HCT116 (cell line): Measurements from ENCODE around the gene SELENON. TPM values are rescaled to one million over a fixed set of nuclear protein-coding genes. Genes with fewer than 3 reads are reported as not detected.

Experiments used
- ATAC-seq: fragments of 200-7000 bp; cut with Tn5 transposase; 2 replicates; pipeline ENCODE4 v1.9.1; 2020; ENCODE audit warnings: mild to moderate bottlenecking, moderate library complexity
- BruUV-seq: library from RNA; stranded (reverse); fragments of 400-500 nt; replicated peaks from 2 replicates; lab custom pipeline; 2021; lab: Mats Ljungman, UMichigan
- CTCF ChIA-PET: fragments of 300-600 bp; sonication (Branson Sonifier 250); formaldehyde crosslinking; loops from one replicate; lab custom pipeline; 2021; ENCODE audit warnings: antibody characterized with exemption; lab: Charles Lee
- POLR2A ChIA-PET: fragments of 300-600, 350-600 bp; sonication (Branson Sonifier 250); formaldehyde crosslinking; loops from one replicate; lab custom pipeline; 2021; ENCODE audit warnings: antibody characterized with exemption; lab: Charles Lee
- RAD21 ChIA-PET, 2 experiments: fragments of 300-600 bp; sonication (Branson Sonifier 250); formaldehyde crosslinking; loops; one replicate each; lab custom pipeline; 2023; ENCODE audit warnings: low total read pairs in 2 of 2; ENCODE audit not compliant: uncharacterized antibody in 2 of 2, unreplicated experiment in 2 of 2, low non-redundant PET in 1 of 2; lab: Charles Lee
- DNase-seq: peaks from one replicate; pipeline ENCODE4 v3.0.0-alpha.2; 2010; ENCODE audit warnings: low read depth, low spot score
- H2AFZ ChIP-seq: fragments of 200-600 bp; shearing (Covaris generic), sonication (generic); 2 replicates; pipeline ENCODE4 v1.6.1; 2017; ENCODE audit warnings: low read depth, mixed run types, mixed read lengths, antibody characterized with exemption, low read length; ENCODE audit not compliant: poor library complexity, severe bottlenecking
- H3K27ac ChIP-seq: 2 replicates; pipeline ENCODE4 v1.5.1; 2012; ENCODE audit warnings: low read depth, low read length
- H3K27me3 ChIP-seq: fragments of 200-600 bp; sonication (generic); 2 replicates; pipeline ENCODE4 v1.6.1; 2016; ENCODE audit warnings: mixed run types, low read length, mixed read lengths; ENCODE audit not compliant: insufficient read depth
- H3K36me3 ChIP-seq, 2 experiments: fragments of 200-500 bp in 1 of 2; fragments of 200-600 bp in 1 of 2; sonication (Bioruptor generic) in 1 of 2; sonication (generic) in 1 of 2; 2 replicates each; pipeline versions ENCODE4 v1.5.1 to v1.6.1; 2014 to 2016; ENCODE audit warnings: low read length in 2 of 2, inconsistent platforms in 1 of 2, mixed read lengths in 1 of 2, mixed run types in 1 of 2; ENCODE audit not compliant: insufficient read depth in 2 of 2, control insufficient read depth in 1 of 2
- H3K4me1 ChIP-seq, 2 experiments: fragments of 200-600 bp in 1 of 2; sonication (generic) in 1 of 2; 2 replicates each; pipeline versions ENCODE4 v1.5.1 to v1.6.1; 2012 to 2017; ENCODE audit warnings: low read length in 2 of 2, inconsistent platforms in 1 of 2, mild to moderate bottlenecking in 1 of 2, mixed read lengths in 1 of 2, mixed run types in 1 of 2, moderate library complexity in 1 of 2; ENCODE audit not compliant: insufficient read depth in 2 of 2, control insufficient read depth in 1 of 2
- H3K4me2 ChIP-seq: fragments of 200-600 bp; sonication (generic); 2 replicates; pipeline ENCODE4 v1.6.1; 2017; ENCODE audit warnings: mixed run types, low read length, mixed read lengths
- H3K4me3 ChIP-seq, 2 experiments: fragments of 200-600 bp in 1 of 2; sonication (generic) in 1 of 2; replicated peaks in 1 of 2; 2 replicates each; pipeline ENCODE4 v1.5.1; 2011 to 2016; ENCODE audit warnings: low read length in 2 of 2, control low read depth in 1 of 2, low read depth in 1 of 2, mild to moderate bottlenecking in 1 of 2, mixed read lengths in 1 of 2, mixed run types in 1 of 2
- H3K79me2 ChIP-seq: fragments of 200-600 bp; sonication (generic); 2 replicates; pipeline ENCODE4 v1.6.1; 2017; ENCODE audit warnings: mild to moderate bottlenecking, mixed run types, low read length, moderate library complexity, mixed read lengths; ENCODE audit not compliant: insufficient read depth
- H3K9ac ChIP-seq: fragments of 200-600 bp; sonication (generic); 2 replicates; pipeline ENCODE4 v1.6.1; 2016; ENCODE audit warnings: low read length, mixed read lengths
- H3K9me2 ChIP-seq: fragments of 200-600 bp; sonication (generic), shearing (Covaris generic); 2 replicates; pipeline ENCODE4 v1.6.1; 2017; ENCODE audit warnings: mixed run types, mild to moderate bottlenecking, moderate library complexity; ENCODE audit not compliant: insufficient read depth
- H3K9me3 ChIP-seq, 2 experiments: fragments of 200-500 bp in 1 of 2; fragments of 200-600 bp in 1 of 2; sonication (Bioruptor generic) in 1 of 2; sonication (generic) in 1 of 2; 2 replicates each; pipeline ENCODE4 v1.6.1; 2014 to 2017; ENCODE audit warnings: low read length in 2 of 2, mixed read lengths in 2 of 2, inconsistent platforms in 1 of 2, low read depth in 1 of 2, mild to moderate bottlenecking in 1 of 2, mixed run types in 1 of 2, moderate library complexity in 1 of 2; ENCODE audit not compliant: control insufficient read depth in 1 of 2, insufficient read depth in 1 of 2
- H4K20me1 ChIP-seq: fragments of 200-600 bp; sonication (generic), shearing (Covaris generic); 2 replicates; pipeline ENCODE4 v1.6.1; 2017; ENCODE audit warnings: mixed run types, mild to moderate bottlenecking, moderate library complexity; ENCODE audit not compliant: insufficient read depth
- ATF3 ChIP-seq: IDR thresholded peaks from 2 replicates; pipeline ENCODE4 v1.6.1; 2012
- CBX3 ChIP-seq: IDR thresholded peaks from 2 replicates; pipeline ENCODE4 v1.6.1; 2012; ENCODE audit warnings: low read depth
- EZH2 ChIP-seq: fragments of 200-600 bp; sonication (generic); IDR thresholded peaks from 2 replicates; pipeline ENCODE4 v1.6.1; 2017; ENCODE audit warnings: antibody characterized with exemption, mixed run types
- EZH2phosphoT487 ChIP-seq: fragments of 200-600 bp; IDR thresholded peaks from 2 replicates; pipeline ENCODE4 v1.6.1; 2018; ENCODE audit warnings: antibody characterized with exemption, borderline replicate concordance
- POLR2A ChIP-seq: IDR thresholded peaks from 2 replicates; pipeline ENCODE4 v1.7.0; 2011; ENCODE audit warnings: borderline replicate concordance; ENCODE audit not compliant: insufficient read depth, insufficient read length; ENCODE audit errors: extremely low read depth
- POLR2AphosphoS5 ChIP-seq: IDR thresholded peaks from 2 replicates; pipeline ENCODE4 v1.6.1; 2011; ENCODE audit warnings: mild to moderate bottlenecking, low read depth, low read length, moderate library complexity
- REST ChIP-seq: IDR thresholded peaks from 2 replicates; pipeline ENCODE4 v1.6.1; 2012; ENCODE audit warnings: low read depth
- SP1 ChIP-seq: IDR thresholded peaks from 2 replicates; pipeline ENCODE4 v1.6.1; 2012; ENCODE audit warnings: low read depth
- SRF ChIP-seq: IDR thresholded peaks from 2 replicates; pipeline ENCODE4 v1.6.1; 2012; ENCODE audit warnings: low read depth
- YY1 ChIP-seq: IDR thresholded peaks from 2 replicates; pipeline ENCODE4 v1.6.1; 2011; ENCODE audit warnings: low read length, low read depth, moderate library complexity, mild to moderate bottlenecking; ENCODE audit not compliant: insufficient replicate concordance; ENCODE audit errors: extremely low read depth
- ZFX ChIP-seq: fragments of 450-650 bp; IDR thresholded peaks from 2 replicates; pipeline ENCODE4 v1.6.1; 2017
- ZNF274 ChIP-seq: fragments of 200-500 bp; sonication (Bioruptor generic); IDR thresholded peaks from 2 replicates; pipeline ENCODE4 v1.6.1; 2014; ENCODE audit warnings: mild to moderate bottlenecking, low read depth, low read length, inconsistent platforms
- intact Hi-C: fragments of 100-400 bp; cut with micrococcal nuclease; formaldehyde crosslinking; loops from 2 replicates; pipeline ENCODE4 v1.10.0; 2022
- total RNA-seq: library from RNA; stranded (reverse); gene quantifications from one replicate; pipeline ENCODE4 v1.2.1, GENCODE V29; 2021; ENCODE audit not compliant: unreplicated experiment
- TF ChIP-seq, protein P1 (sequence below): IDR thresholded peaks from 2 replicates; pipeline ENCODE4 v1.6.1; 2011; ENCODE audit warnings: mild to moderate bottlenecking, low read length, moderate library complexity; ENCODE audit not compliant: insufficient replicate concordance; ENCODE audit errors: extremely low read depth
- TF ChIP-seq, protein P2 (sequence below): IDR thresholded peaks from 2 replicates; pipeline ENCODE4 v1.6.1; 2012

The SELENON gene
- total RNA-seq, 1 experiment from 2014 or later: 85.1 TPM

DNA sequence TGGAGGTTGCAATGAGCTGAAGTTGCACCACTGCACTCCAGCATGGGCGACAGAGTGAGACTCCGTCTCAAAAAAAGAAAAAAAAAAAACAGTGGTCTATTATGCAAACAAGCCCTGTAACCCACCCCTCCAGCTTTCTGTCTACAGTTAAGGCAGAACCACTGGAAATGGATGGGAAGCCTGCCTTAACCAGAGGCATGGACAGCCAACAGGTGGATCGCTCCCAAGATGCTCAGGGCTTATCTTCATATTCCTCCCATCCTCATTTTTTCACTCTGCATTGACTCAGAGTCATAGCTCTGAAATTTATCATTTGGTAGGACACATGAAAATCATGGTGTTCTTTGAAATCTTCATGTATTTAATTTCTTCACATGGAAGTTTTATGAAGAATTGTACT is 28.5 kb downstream of the SELENON start:
- CTCF ChIA-PET: no interaction called here

More for the DNA sequence above, 28.5 kb downstream of the SELENON start:
- Histone ChIP-seq H3K79me2 (peaks cover 28% of the 10 kb centered on the region; the same call in 1 of the 2 replicates), H3K27me3 (no peaks in the 10 kb centered on the region), H3K27ac (no peak overlapping the region), H3K36me3 (peaks cover 41 to 50% of the 10 kb centered on the region in 2 experiments), H3K4me2 (no peak overlapping the region), H3K9me3 (no peaks in the 10 kb centered on the region), H4K20me1 (no peaks in the 10 kb centered on the region; the same call in 1 of the 2 replicates), H3K4me1 (no peaks in the 10 kb centered on the region), H3K4me3 (no peak overlapping the region), H3K9ac (no peak overlapping the region), H3K9me2 (no peaks in the 10 kb centered on the region), H2AFZ (no peak overlapping the region)
- RAD21 ChIA-PET: no interaction called here
- POLR2A ChIA-PET: no interaction called here
- BruUV-seq: no TSS peak
- ATAC-seq (no peak), DNase-seq (no peak)
- intact Hi-C loops: no loop called here
- TF ChIP-seq SP1 (no peak), REST (no peak), SRF (no peak), POLR2AphosphoS5 (no peak), CBX3 (no peak), YY1 (no peak), EZH2 (no peak), ATF3 (no peak), ZNF274 (no peak), POLR2A (no peak), ZFX (no peak), EZH2phosphoT487 (no peak)
- TF ChIP-seq, protein P1, sequence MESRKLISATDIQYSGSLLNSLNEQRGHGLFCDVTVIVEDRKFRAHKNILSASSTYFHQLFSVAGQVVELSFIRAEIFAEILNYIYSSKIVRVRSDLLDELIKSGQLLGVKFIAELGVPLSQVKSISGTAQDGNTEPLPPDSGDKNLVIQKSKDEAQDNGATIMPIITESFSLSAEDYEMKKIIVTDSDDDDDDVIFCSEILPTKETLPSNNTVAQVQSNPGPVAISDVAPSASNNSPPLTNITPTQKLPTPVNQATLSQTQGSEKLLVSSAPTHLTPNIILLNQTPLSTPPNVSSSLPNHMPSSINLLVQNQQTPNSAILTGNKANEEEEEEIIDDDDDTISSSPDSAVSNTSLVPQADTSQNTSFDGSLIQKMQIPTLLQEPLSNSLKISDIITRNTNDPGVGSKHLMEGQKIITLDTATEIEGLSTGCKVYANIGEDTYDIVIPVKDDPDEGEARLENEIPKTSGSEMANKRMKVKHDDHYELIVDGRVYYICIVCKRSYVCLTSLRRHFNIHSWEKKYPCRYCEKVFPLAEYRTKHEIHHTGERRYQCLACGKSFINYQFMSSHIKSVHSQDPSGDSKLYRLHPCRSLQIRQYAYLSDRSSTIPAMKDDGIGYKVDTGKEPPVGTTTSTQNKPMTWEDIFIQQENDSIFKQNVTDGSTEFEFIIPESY: no peak
- TF ChIP-seq, protein P2, sequence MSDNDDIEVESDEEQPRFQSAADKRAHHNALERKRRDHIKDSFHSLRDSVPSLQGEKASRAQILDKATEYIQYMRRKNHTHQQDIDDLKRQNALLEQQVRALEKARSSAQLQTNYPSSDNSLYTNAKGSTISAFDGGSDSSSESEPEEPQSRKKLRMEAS: no peak
